Loucy (cell line): ENCODE results near the gene CNTNAP2.

ENCODE experiments used
- H2AFZ ChIP-seq: fragments of 200-600 bp; sonication (generic); 2 replicates; pipeline ENCODE4 v1.6.0; 2016; ENCODE audit warnings: antibody characterized with exemption, mild to moderate bottlenecking, low read length, moderate library complexity
- H3F3A ChIP-seq: fragments of 200-600 bp; 2 replicates; pipeline ENCODE4 v1.6.0; 2016; ENCODE audit warnings: antibody characterized with exemption, low read depth, mild to moderate bottlenecking
- H3K27me3 ChIP-seq: fragments of 200-600 bp; sonication (generic); 2 replicates; pipeline ENCODE4 v1.6.1; 2014; ENCODE audit warnings: low read length, mild to moderate bottlenecking; ENCODE audit not compliant: insufficient read depth, poor library complexity, severe bottlenecking
- H3K36me3 ChIP-seq: fragments of 200-600 bp; sonication (generic); 2 replicates; pipeline ENCODE4 v1.6.1; 2016; ENCODE audit warnings: low read length; ENCODE audit not compliant: insufficient read depth
- H3K4me1 ChIP-seq: fragments of 200-600 bp; sonication (generic); 2 replicates; pipeline ENCODE4 v1.5.1; 2014; ENCODE audit warnings: low read length, mild to moderate bottlenecking; ENCODE audit not compliant: insufficient read depth, poor library complexity, severe bottlenecking
- H3K4me2 ChIP-seq: fragments of 200-600 bp; sonication (generic); 2 replicates; pipeline ENCODE4 v1.6.0; 2014; ENCODE audit warnings: antibody characterized with exemption, low read length, low read depth, mild to moderate bottlenecking; ENCODE audit not compliant: poor library complexity, severe bottlenecking
- H3K4me3 ChIP-seq: fragments of 200-600 bp; sonication (generic); 2 replicates; pipeline ENCODE4 v1.5.1; 2014; ENCODE audit warnings: low read length, mild to moderate bottlenecking, mixed read lengths; ENCODE audit not compliant: poor library complexity, severe bottlenecking
- H3K79me2 ChIP-seq: fragments of 200-600 bp; sonication (generic); 2 replicates; pipeline ENCODE4 v1.6.1; 2014; ENCODE audit warnings: low read length; ENCODE audit not compliant: insufficient read depth
- H3K9ac ChIP-seq: fragments of 200-600 bp; sonication (generic); 2 replicates; pipeline ENCODE4 v1.6.0; 2014; ENCODE audit warnings: mild to moderate bottlenecking, low read depth, low read length, moderate library complexity; ENCODE audit not compliant: poor library complexity, severe bottlenecking
- H3K9me2 ChIP-seq: fragments of 200-600 bp; sonication (generic); replicated peaks from 2 replicates; pipeline ENCODE4 v1.6.1; 2016; ENCODE audit warnings: low read depth, low read length, mixed read lengths
- H3K9me3 ChIP-seq: fragments of 200-600 bp; sonication (generic); 2 replicates; pipeline ENCODE4 v1.6.1; 2014; ENCODE audit warnings: mild to moderate bottlenecking, antibody characterized with exemption, low read length, low read depth; ENCODE audit not compliant: insufficient read depth
- H4K20me1 ChIP-seq: fragments of 200-600 bp; sonication (generic); 2 replicates; pipeline ENCODE4 v1.6.0; 2014; ENCODE audit warnings: antibody characterized with exemption, low read length, mild to moderate bottlenecking; ENCODE audit not compliant: insufficient read depth, poor library complexity, severe bottlenecking
- EZH2phosphoT487 ChIP-seq: fragments of 200-600 bp; IDR thresholded peaks from 2 replicates; pipeline ENCODE4 v1.6.1; 2018; ENCODE audit warnings: antibody characterized with exemption, mild to moderate bottlenecking, moderate library complexity, borderline replicate concordance
- TF ChIP-seq, protein P1 (sequence below): fragments of 200-600 bp; sonication (generic); conservative IDR thresholded peaks from 2 replicates; pipeline ENCODE4 v1.5.1; 2014; ENCODE audit warnings: mild to moderate bottlenecking, antibody characterized with exemption, low read length

CNTNAP2 gene

GRCh38 chr7:146754385-146754784, 637.8 kb downstream of the CNTNAP2 start:
- no peak overlapping the region for H3K9ac ChIP-seq
- H3K4me1 ChIP-seq, result no peaks in the 10 kb centered on the region
- 0 out of 2 replicates have a peak, but pooled peaks cover 5% of the 10 kb centered on the region for H3K9me3 ChIP-seq
- H3K79me2 ChIP-seq, result no peaks in the 10 kb centered on the region
- H2AFZ ChIP-seq, result no peak overlapping the region
- no peaks in the 10 kb centered on the region for H3K36me3 ChIP-seq
- no peak overlapping the region for H3K4me3 ChIP-seq
- no peak for TF ChIP-seq EZH2phosphoT487
- TF ChIP-seq, protein P1, sequence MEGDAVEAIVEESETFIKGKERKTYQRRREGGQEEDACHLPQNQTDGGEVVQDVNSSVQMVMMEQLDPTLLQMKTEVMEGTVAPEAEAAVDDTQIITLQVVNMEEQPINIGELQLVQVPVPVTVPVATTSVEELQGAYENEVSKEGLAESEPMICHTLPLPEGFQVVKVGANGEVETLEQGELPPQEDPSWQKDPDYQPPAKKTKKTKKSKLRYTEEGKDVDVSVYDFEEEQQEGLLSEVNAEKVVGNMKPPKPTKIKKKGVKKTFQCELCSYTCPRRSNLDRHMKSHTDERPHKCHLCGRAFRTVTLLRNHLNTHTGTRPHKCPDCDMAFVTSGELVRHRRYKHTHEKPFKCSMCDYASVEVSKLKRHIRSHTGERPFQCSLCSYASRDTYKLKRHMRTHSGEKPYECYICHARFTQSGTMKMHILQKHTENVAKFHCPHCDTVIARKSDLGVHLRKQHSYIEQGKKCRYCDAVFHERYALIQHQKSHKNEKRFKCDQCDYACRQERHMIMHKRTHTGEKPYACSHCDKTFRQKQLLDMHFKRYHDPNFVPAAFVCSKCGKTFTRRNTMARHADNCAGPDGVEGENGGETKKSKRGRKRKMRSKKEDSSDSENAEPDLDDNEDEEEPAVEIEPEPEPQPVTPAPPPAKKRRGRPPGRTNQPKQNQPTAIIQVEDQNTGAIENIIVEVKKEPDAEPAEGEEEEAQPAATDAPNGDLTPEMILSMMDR, result no peak
- H4K20me1 ChIP-seq, result no peaks in the 10 kb centered on the region
- H3K4me2 ChIP-seq, result no peak overlapping the region
- no peaks in the 10 kb centered on the region for H3K9me2 ChIP-seq
- no peaks in the 10 kb centered on the region for H3K27me3 ChIP-seq
- no peaks in the 10 kb centered on the region for H3F3A ChIP-seq

- Histone ChIP-seq H3K27me3 (no peaks in the 10 kb centered on the region), H3K9me3 (0 out of 2 replicates have a peak, but pooled peaks cover 5% of the 10 kb centered on the region), H3K36me3 (no peaks in the 10 kb centered on the region), H3K4me1 (no peaks in the 10 kb centered on the region), H4K20me1 (no peaks in the 10 kb centered on the region), H2AFZ (no peak overlapping the region), H3K4me2 (no peak overlapping the region), H3F3A (no peaks in the 10 kb centered on the region), H3K9ac (no peak overlapping the region), H3K79me2 (no peaks in the 10 kb centered on the region), H3K9me2 (no peaks in the 10 kb centered on the region), H3K4me3 (no peak overlapping the region)
- TF ChIP-seq, protein P1, result no peak
- no peak for TF ChIP-seq EZH2phosphoT487
Observed at GRCh38 chr7:146755585-146755984, 639.0 kb downstream of the CNTNAP2 start.

DNA sequence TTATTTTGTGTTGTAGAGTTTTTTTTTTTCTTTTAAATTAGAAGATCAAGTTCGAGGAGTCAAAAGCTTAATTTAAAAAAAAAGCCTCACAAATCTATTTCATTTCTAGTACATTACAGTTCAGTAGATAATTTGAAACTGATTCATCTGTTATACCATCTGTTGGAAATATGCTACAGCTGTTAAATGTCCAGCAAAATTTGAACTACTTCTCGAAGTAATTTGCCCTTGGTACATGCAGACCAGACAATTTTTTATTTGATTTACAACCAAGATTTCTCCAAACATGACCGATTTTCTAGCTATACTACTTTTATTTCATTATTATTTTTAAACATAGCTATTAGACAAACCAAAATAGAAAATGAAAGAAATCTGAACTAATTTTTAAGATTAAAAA, 647.9 kb downstream of the CNTNAP2 start:
- Histone ChIP-seq H3K4me3 (no peak overlapping the region), H3K9me2 (no peaks in the 10 kb centered on the region), H3K36me3 (no peaks in the 10 kb centered on the region), H3K27me3 (no peaks in the 10 kb centered on the region), H3K4me2 (no peak overlapping the region), H3K9me3 (no peaks in the 10 kb centered on the region), H2AFZ (no peak overlapping the region), H3K9ac (no peak overlapping the region), H4K20me1 (no peaks in the 10 kb centered on the region), H3K4me1 (no peaks in the 10 kb centered on the region), H3F3A (no peaks in the 10 kb centered on the region), H3K79me2 (no peaks in the 10 kb centered on the region)
- TF ChIP-seq EZH2phosphoT487, result no peak
- TF ChIP-seq, protein P1, result no peak
